Smooth muscle cell (in vitro differentiated cells): ENCODE results near the gene DNAAF5. TPM values are rescaled to one million over a fixed set of nuclear protein-coding genes. Genes with fewer than 3 reads are reported as not detected.

ENCODE experiments used
- DNase-seq: peaks from one replicate; lab custom pipeline; 2025; ENCODE audit not compliant: unreplicated experiment; lab: John Stamatoyannopoulos, UW
- H2AFZ ChIP-seq: fragments of 200-600 bp; sonication (generic); 2 replicates; pipeline ENCODE4 v1.6.0; 2016; ENCODE audit warnings: antibody characterized with exemption, low read depth, mild to moderate bottlenecking
- H3F3A ChIP-seq: fragments of 200-600 bp; sonication (generic); 2 replicates; pipeline ENCODE4 v1.6.0; 2017; ENCODE audit warnings: antibody characterized with exemption, low read depth
- H3K27ac ChIP-seq: fragments of 200-600 bp; sonication (generic); 2 replicates; pipeline ENCODE4 v1.5.1; 2016; ENCODE audit warnings: low read depth, mild to moderate bottlenecking
- H3K27me3 ChIP-seq: fragments of 200-600 bp; sonication (generic); 2 replicates; pipeline ENCODE4 v1.6.1; 2016; ENCODE audit warnings: low read depth, mild to moderate bottlenecking
- H3K36me3 ChIP-seq: fragments of 200-600 bp; sonication (generic); 2 replicates; pipeline ENCODE4 v1.5.1; 2016; ENCODE audit warnings: low read depth
- H3K4me1 ChIP-seq: fragments of 200-600 bp; sonication (generic); 2 replicates; pipeline ENCODE4 v1.5.1; 2016; ENCODE audit warnings: low read depth
- H3K4me2 ChIP-seq: fragments of 200-600 bp; sonication (generic); 2 replicates; pipeline ENCODE4 v1.6.0; 2016; ENCODE audit warnings: mild to moderate bottlenecking
- H3K4me3 ChIP-seq: fragments of 200-600 bp; sonication (generic); 2 replicates; pipeline ENCODE4 v1.5.1; 2016; ENCODE audit warnings: mild to moderate bottlenecking
- H3K79me2 ChIP-seq: fragments of 200-600 bp; sonication (generic); 2 replicates; pipeline ENCODE4 v1.6.0; 2016; ENCODE audit warnings: low read depth, mild to moderate bottlenecking
- H3K9ac ChIP-seq: fragments of 200-600 bp; sonication (generic); 2 replicates; pipeline ENCODE4 v1.6.0; 2016; ENCODE audit warnings: low read depth
- H3K9me3 ChIP-seq: fragments of 200-600 bp; sonication (generic); replicated peaks from 2 replicates; pipeline ENCODE4 v1.5.1; 2016; ENCODE audit warnings: low read depth
- H4K20me1 ChIP-seq: fragments of 200-600 bp; sonication (generic); 2 replicates; pipeline ENCODE4 v1.6.0; 2016; ENCODE audit warnings: low read depth
- CTCF ChIP-seq: fragments of 200-600 bp; sonication (generic); IDR thresholded peaks from 2 replicates; pipeline ENCODE4 v1.5.1; 2017; ENCODE audit warnings: borderline replicate concordance, mild to moderate bottlenecking, antibody characterized with exemption; ENCODE audit not compliant: insufficient read depth, poor library complexity, severe bottlenecking
- WGBS: methylation state at CpG from one replicate; pipeline ENCODE4 v1.1.7; 2016; ENCODE audit warnings: low lambda C conversion rate; 5-methylcytosine and 5-hydroxymethylcytosine counted together
- polyA plus RNA-seq: library from polyadenylated mRNA; unstranded; fragments of >200 nt; fragmentation: Nextera tagmentation; extraction: Ambion mirVana; gene quantifications from 2 replicates; pipeline ENCODE4 v1.2.1, GENCODE V29; 2016
- total RNA-seq: library from RNA; depleted of rRNA; stranded (reverse); fragments of >200 nt; gene quantifications from 2 replicates; pipeline ENCODE4 v1.2.3, GENCODE V29; 2014

DNAAF5 gene
- total and polyA plus RNA-seq, 2 experiments from 2014 or later = 13.9 to 17.0 TPM

GRCh38 chr7:757741-758163 is 31.3 kb downstream of the DNAAF5 start:
- no peak for TF ChIP-seq CTCF
- Histone ChIP-seq H3K4me1 (no peaks in the 10 kb centered on the region), H3K27ac (no peak overlapping the region), H3K4me3 (no peak overlapping the region), H2AFZ (no peak overlapping the region), H3K4me2 (no peak overlapping the region), H3K27me3 (no peaks in the 10 kb centered on the region), H3K79me2 (no peaks in the 10 kb centered on the region), H3K9me3 (no peaks in the 10 kb centered on the region), H3F3A (no peaks in the 10 kb centered on the region), H3K9ac (no peak overlapping the region), H3K36me3 (no peaks in the 10 kb centered on the region), H4K20me1 (no peaks in the 10 kb centered on the region)
- no peak for DNase-seq
- WGBS = 93% methylated on average over 19 of the region's 19 CpGs

GRCh38 chr7:759569-759968 is 33.1 kb downstream of the DNAAF5 start:
- WGBS = 94% methylated on average over 8 of the region's 8 CpGs

GRCh38 chr7:760006-760405 is 33.5 kb downstream of the DNAAF5 start:
- no peak for DNase-seq

More at GRCh38 chr7:759569-759968, 33.1 kb downstream of the DNAAF5 start:
- Histone ChIP-seq H3K27me3 (no peaks in the 10 kb centered on the region), H3K9ac (no peak overlapping the region), H4K20me1 (no peaks in the 10 kb centered on the region), H3K4me3 (no peak overlapping the region), H3K9me3 (no peaks in the 10 kb centered on the region), H3K36me3 (no peaks in the 10 kb centered on the region), H3K27ac (no peak overlapping the region), H2AFZ (no peak overlapping the region), H3F3A (no peaks in the 10 kb centered on the region), H3K4me2 (no peak overlapping the region), H3K4me1 (no peaks in the 10 kb centered on the region), H3K79me2 (no peaks in the 10 kb centered on the region)
- no peak for TF ChIP-seq CTCF
- DNase-seq = no peak

More at GRCh38 chr7:760006-760405, 33.5 kb downstream of the DNAAF5 start:
- H4K20me1 ChIP-seq = no peaks in the 10 kb centered on the region
- no peaks in the 10 kb centered on the region for H3K9me3 ChIP-seq
- no peaks in the 10 kb centered on the region for H3K36me3 ChIP-seq
- no peaks in the 10 kb centered on the region for H3K27me3 ChIP-seq
- H3K9ac ChIP-seq = no peak overlapping the region
- no peak overlapping the region for H3K27ac ChIP-seq
- no peak for TF ChIP-seq CTCF
- no peaks in the 10 kb centered on the region for H3F3A ChIP-seq
- no peak overlapping the region for H3K4me2 ChIP-seq
- H3K4me3 ChIP-seq = no peak overlapping the region
- H3K4me1 ChIP-seq = no peaks in the 10 kb centered on the region
- no peaks in the 10 kb centered on the region for H3K79me2 ChIP-seq
- H2AFZ ChIP-seq = no peak overlapping the region
- WGBS = 93% methylated on average over 16 of the region's 16 CpGs
